Ecto neural progenitor cell (in vitro differentiated cells): ENCODE data around the gene DBX1.
"Not testable (repeated sequence)": the region's sequence is repeated elsewhere in the genome, so short reads cannot be mapped to it uniquely, and the experiment has no call there.

Experiments used
- DNase-seq: peaks from one replicate; pipeline ENCODE4 v3.0.0-alpha.2; 2018; ENCODE audit warnings: low spot score

DBX1 gene

GRCh38 chr11:20160425-20161229, at the start of gene DBX1:
Gene DBX1 (minus strand): TSS chr11:20160475. CDS start chr11:20160324, 151 bp downstream.
- no peak for DNase-seq

GRCh38 chr11:20208622-20209111, 48.4 kb upstream of the DBX1 start:
- DNase-seq, result peak; percentile 84

- DNase-seq, result peak; percentile 63
These were observed 47.7 kb upstream of the DBX1 start for GRCh38 chr11:20207781-20208621.

GRCh38 chr11:20205807-20206206, 45.5 kb upstream of the DBX1 start:
- DNase-seq, result no peak

GRCh38 chr11:20204681-20205080, 44.4 kb upstream of the DBX1 start:
- no peak for DNase-seq

- DNase-seq, result no peak
These were observed 43.6 kb upstream of the DBX1 start for GRCh38 chr11:20203831-20204230.

- DNase-seq, result no peak
These were observed 41.0 kb upstream of the DBX1 start for GRCh38 chr11:20201231-20201630.

- not testable (repeated sequence) for DNase-seq
These were observed 40.2 kb upstream of the DBX1 start for GRCh38 chr11:20200331-20200955.

GRCh38 chr11:20197881-20198280, 37.6 kb upstream of the DBX1 start:
- DNase-seq, result no peak

GRCh38 chr11:20194470-20194869, 34.2 kb upstream of the DBX1 start:
- DNase-seq, result no peak

- no peak for DNase-seq
These were observed 33.0 kb upstream of the DBX1 start for GRCh38 chr11:20193307-20193706.

- no peak for DNase-seq
These were observed 32.4 kb upstream of the DBX1 start for GRCh38 chr11:20192641-20193040.

- no peak for DNase-seq
These were observed 31.9 kb upstream of the DBX1 start for GRCh38 chr11:20192151-20192550.

- DNase-seq, result no peak
These were observed 18.7 kb upstream of the DBX1 start for GRCh38 chr11:20178976-20179375.

GRCh38 chr11:20177136-20177535, 16.9 kb upstream of the DBX1 start:
- no peak for DNase-seq

- DNase-seq, result no peak
These were observed 12.6 kb upstream of the DBX1 start for GRCh38 chr11:20172721-20173447.

- no peak for DNase-seq
These were observed 3.7 kb upstream of the DBX1 start for GRCh38 chr11:20163783-20164481.

- peak; percentile 82 for DNase-seq
These were observed 2.8 kb upstream of the DBX1 start for GRCh38 chr11:20162824-20163782.

GRCh38 chr11:20161923-20162744, 1.9 kb upstream of the DBX1 start:
- DNase-seq, result no peak
